DOHH2 (cell line): Measurements from ENCODE around the gene FBXO24.
"Not testable (repeated sequence)": the region's sequence is repeated elsewhere in the genome, so short reads cannot be mapped to it uniquely, and the experiment has no call there.

ENCODE experiments used
- H3F3A ChIP-seq: fragments of 200-600 bp; sonication (generic), shearing (Covaris generic); 2 replicates; pipeline ENCODE4 v1.6.0; 2016; ENCODE audit warnings: antibody characterized with exemption, mild to moderate bottlenecking; ENCODE audit not compliant: control insufficient read depth, insufficient read depth
- H3K27ac ChIP-seq: fragments of 200-600 bp; sonication (generic); 2 replicates; pipeline ENCODE4 v1.5.1; 2014; ENCODE audit warnings: low read depth, mild to moderate bottlenecking, low read length, moderate library complexity
- H3K27me3 ChIP-seq: fragments of 200-600 bp; sonication (generic); 2 replicates; pipeline ENCODE4 v1.6.1; 2014; ENCODE audit warnings: mild to moderate bottlenecking, low read length, mixed read lengths; ENCODE audit not compliant: control insufficient read depth
- H3K36me3 ChIP-seq: fragments of 200-600 bp; sonication (generic); 2 replicates; pipeline ENCODE4 v1.6.1; 2014; ENCODE audit warnings: mild to moderate bottlenecking, low read length, moderate library complexity, mixed read lengths; ENCODE audit not compliant: control insufficient read depth
- H3K4me1 ChIP-seq: fragments of 200-600 bp; sonication (generic); 2 replicates; pipeline ENCODE4 v1.6.1; 2014; ENCODE audit warnings: mild to moderate bottlenecking, low read length, mixed read lengths; ENCODE audit not compliant: control insufficient read depth
- H3K4me2 ChIP-seq: fragments of 200-600 bp; sonication (generic); 2 replicates; pipeline ENCODE4 v1.6.0; 2014; ENCODE audit warnings: mild to moderate bottlenecking, low read length, moderate library complexity
- H3K4me3 ChIP-seq: fragments of 200-600 bp; sonication (generic); 2 replicates; pipeline ENCODE4 v1.5.1; 2014; ENCODE audit warnings: mild to moderate bottlenecking, low read length, mixed read lengths
- H3K79me2 ChIP-seq: fragments of 200-600 bp; sonication (generic); 2 replicates; pipeline ENCODE4 v1.6.1; 2014; ENCODE audit warnings: mild to moderate bottlenecking, low read length, mixed read lengths; ENCODE audit not compliant: control insufficient read depth
- H3K9me2 ChIP-seq: fragments of 200-600 bp; sonication (generic); replicated peaks from 2 replicates; pipeline ENCODE4 v1.6.1; 2014; ENCODE audit warnings: mild to moderate bottlenecking, low read length, mixed read lengths; ENCODE audit not compliant: control insufficient read depth
- H3K9me3 ChIP-seq: fragments of 200-600 bp; sonication (generic); 2 replicates; pipeline ENCODE4 v1.6.1; 2014; ENCODE audit warnings: antibody characterized with exemption, low read length, mixed read lengths; ENCODE audit not compliant: control insufficient read depth, insufficient read depth
- H4K20me1 ChIP-seq: fragments of 200-600 bp; sonication (generic); 2 replicates; pipeline ENCODE4 v1.6.0; 2014; ENCODE audit warnings: low read depth, mild to moderate bottlenecking, antibody characterized with exemption, low read length, moderate library complexity; ENCODE audit not compliant: control insufficient read depth, insufficient read depth
- EZH2phosphoT487 ChIP-seq: fragments of 200-600 bp; sonication (generic); IDR thresholded peaks from 2 replicates; pipeline ENCODE4 v1.6.1; 2017; ENCODE audit warnings: borderline replicate concordance, mild to moderate bottlenecking, antibody characterized with exemption, low read length, moderate library complexity, mixed read lengths
- TF ChIP-seq, protein P1 (sequence below): fragments of 200-600 bp; sonication (generic); IDR thresholded peaks from one replicate; pipeline ENCODE4 v1.5.1; 2014; ENCODE audit warnings: antibody characterized with exemption, mild to moderate bottlenecking, low read depth, low read length; ENCODE audit not compliant: poor library complexity, severe bottlenecking

FBXO24 gene

DNA sequence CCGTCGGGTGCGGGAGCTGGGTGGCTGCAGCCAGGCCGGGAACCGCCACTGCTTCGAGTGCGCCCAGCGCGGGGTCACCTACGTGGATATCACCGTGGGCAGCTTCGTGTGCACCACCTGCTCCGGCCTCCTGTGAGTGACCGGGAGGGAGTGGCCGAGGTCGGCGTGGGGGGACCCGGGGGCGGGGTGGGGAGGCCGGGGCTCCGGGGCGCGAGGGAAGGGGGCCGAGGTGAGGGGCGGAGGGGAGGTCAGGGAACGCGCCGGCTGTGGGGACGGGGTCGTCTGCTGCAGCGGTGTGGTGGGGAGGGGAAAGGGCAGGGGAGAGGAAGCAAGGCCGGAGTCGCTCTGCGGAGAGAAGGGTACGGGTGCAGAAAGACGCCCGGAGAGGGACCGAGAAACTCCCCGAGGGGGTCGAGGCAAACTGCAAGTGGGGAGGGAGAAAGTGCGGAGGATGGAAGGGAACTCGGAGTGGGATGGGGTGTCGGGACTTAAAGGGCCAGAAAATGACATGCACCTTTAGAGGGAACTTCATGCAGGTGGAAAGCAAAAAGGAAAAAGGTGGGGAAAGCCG, 46.6 kb upstream of the FBXO24 start:
- Histone ChIP-seq H3K9me3 (no peaks in the 10 kb centered on the region), H3K4me1 (peaks cover 37% of the 10 kb centered on the region), H3K27ac (no peak overlapping the region), H3K36me3 (no peaks in the 10 kb centered on the region), H3K79me2 (peaks cover 42% of the 10 kb centered on the region), H4K20me1 (no peaks in the 10 kb centered on the region), H3K4me3 (peak overlapping the region; percentile 88), H3F3A (no peaks in the 10 kb centered on the region; the same call in 1 of the 2 replicates), H3K27me3 (no peaks in the 10 kb centered on the region), H3K9me2 (no peaks in the 10 kb centered on the region), H3K4me2 (peak overlapping the region; percentile 95)
- no peak for TF ChIP-seq EZH2phosphoT487
- TF ChIP-seq, protein P1, sequence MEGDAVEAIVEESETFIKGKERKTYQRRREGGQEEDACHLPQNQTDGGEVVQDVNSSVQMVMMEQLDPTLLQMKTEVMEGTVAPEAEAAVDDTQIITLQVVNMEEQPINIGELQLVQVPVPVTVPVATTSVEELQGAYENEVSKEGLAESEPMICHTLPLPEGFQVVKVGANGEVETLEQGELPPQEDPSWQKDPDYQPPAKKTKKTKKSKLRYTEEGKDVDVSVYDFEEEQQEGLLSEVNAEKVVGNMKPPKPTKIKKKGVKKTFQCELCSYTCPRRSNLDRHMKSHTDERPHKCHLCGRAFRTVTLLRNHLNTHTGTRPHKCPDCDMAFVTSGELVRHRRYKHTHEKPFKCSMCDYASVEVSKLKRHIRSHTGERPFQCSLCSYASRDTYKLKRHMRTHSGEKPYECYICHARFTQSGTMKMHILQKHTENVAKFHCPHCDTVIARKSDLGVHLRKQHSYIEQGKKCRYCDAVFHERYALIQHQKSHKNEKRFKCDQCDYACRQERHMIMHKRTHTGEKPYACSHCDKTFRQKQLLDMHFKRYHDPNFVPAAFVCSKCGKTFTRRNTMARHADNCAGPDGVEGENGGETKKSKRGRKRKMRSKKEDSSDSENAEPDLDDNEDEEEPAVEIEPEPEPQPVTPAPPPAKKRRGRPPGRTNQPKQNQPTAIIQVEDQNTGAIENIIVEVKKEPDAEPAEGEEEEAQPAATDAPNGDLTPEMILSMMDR: no peak

DNA sequence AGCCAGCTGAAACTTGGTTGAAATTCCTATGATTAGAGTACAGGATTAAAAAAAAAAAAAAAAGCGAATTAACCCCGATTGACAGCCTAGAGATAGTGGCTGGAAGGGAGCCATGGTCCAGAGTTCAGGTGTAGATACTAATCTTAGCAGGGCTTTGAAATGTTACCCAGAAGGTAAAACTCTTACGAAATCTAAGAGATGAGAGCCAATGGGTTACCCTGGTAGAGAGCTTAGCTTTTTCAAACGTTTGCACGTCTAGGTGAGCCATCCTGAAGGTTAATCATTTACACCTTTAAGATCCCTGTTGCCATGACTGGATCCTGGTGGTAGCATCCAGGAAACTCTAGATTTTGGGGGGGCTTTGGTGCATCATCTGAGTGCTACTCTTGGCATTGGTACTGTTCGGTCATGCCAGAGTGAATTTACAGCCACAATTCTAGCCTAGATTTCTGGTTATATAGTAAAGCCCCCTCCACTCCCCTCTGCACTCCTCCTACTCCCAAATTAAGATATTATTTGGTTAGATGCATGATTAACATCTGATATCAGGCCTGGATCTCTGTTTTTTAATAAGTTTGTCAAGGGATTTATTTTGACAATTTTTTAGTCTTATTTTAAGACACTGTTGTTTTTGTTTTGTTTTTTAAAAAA, 45.9 kb upstream of the FBXO24 start:
- Histone ChIP-seq H3K36me3 (no peaks in the 10 kb centered on the region), H3K9me3 (no peaks in the 10 kb centered on the region), H3K4me1 (peaks cover 43% of the 10 kb centered on the region), H3K9me2 (no peaks in the 10 kb centered on the region), H4K20me1 (no peaks in the 10 kb centered on the region), H3K4me2 (peak overlapping the region; percentile 95), H3K27me3 (no peaks in the 10 kb centered on the region), H3K79me2 (peaks cover 47% of the 10 kb centered on the region), H3K4me3 (peak overlapping the region; percentile 88), H3F3A (peaks cover 2% of the 10 kb centered on the region; the same call in 1 of the 2 replicates), H3K27ac (no peak overlapping the region)
- TF ChIP-seq, protein P1: no peak
- TF ChIP-seq EZH2phosphoT487: no peak

DNA sequence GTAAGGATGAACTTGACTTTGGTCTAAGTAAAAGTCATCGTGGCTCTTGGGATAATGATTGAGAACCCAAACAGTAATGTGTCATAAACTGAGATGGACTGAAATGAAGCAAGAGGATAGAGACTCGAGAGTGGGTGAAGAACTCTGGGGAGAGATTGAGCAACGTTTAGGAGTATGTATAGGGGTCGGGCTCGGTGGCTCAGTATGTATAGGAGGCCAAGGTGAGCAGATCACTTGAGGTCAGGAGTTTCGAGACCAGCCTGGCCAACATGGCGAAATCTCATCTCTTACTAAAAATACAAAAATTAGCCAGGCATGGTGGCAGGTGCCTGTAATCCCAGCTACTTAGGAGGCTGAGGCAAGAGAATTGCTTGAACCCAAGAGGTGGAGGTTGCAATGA, 44.8 kb upstream of the FBXO24 start:
- H4K20me1 ChIP-seq, H3K4me3 ChIP-seq, H3K9me3 ChIP-seq, H3K27ac ChIP-seq, H3K27me3 ChIP-seq, H3K4me2 ChIP-seq, H3K36me3 ChIP-seq, H3K9me2 ChIP-seq, H3F3A ChIP-seq: not testable (repeated sequence)
- peaks cover 55% of the 10 kb centered on the region for H3K4me1 ChIP-seq
- peaks cover 58% of the 10 kb centered on the region for H3K79me2 ChIP-seq

DNA sequence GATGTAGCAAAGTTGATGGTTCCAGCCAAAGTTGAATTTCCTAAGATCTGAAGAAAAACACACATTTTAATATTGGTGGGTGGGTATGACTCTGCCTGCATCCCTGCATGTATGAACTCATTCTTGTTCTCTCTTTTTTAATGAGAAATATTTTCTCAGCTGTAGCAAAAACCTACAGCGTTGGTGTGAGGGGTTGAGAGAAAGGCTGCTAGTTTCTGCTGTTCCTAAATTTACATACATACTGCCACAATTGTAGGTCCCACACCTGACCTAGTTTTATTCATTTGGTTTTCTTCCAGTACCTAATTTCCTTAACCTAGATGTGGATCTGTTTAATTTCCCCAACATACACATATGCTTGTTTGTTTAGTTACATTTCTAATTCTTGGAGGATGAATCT, 42.5 kb upstream of the FBXO24 start:
- Histone ChIP-seq H3K4me1 (peaks cover 72% of the 10 kb centered on the region), H3K9me3 (no peaks in the 10 kb centered on the region), H3K27ac (no peak overlapping the region), H3F3A (peaks cover 12% of the 10 kb centered on the region), H3K4me2 (peak overlapping the region; percentile 21; the same call in 1 of the 2 replicates), H3K27me3 (no peaks in the 10 kb centered on the region), H3K9me2 (no peaks in the 10 kb centered on the region), H4K20me1 (no peaks in the 10 kb centered on the region), H3K4me3 (no peak overlapping the region), H3K79me2 (peaks cover 69% of the 10 kb centered on the region), H3K36me3 (peaks cover 4% of the 10 kb centered on the region; the same call in 1 of the 2 replicates)
- TF ChIP-seq, protein P1: no peak
- TF ChIP-seq EZH2phosphoT487: no peak
